Measurements from ENCODE around the gene KRTAP19-6.

The KRTAP19-6 gene

DNA sequence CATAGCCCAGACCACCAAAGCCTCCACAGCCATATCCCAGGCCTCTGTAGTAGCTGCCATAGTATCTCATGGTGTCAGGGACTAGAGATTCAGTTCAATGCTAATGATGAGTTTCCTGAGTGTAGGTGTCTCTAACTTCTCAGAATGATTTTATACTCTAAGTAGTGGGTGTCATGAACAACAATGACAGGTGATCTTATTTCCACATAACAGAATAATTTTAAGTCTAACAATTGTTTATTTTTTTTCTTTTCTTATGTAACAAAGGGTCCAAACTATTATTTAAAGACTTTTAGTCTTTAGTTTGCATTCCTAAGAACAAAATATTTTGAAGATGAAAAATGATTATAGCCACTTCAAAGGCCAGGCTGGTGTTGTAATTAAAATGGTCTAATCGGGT, at the start of gene KRTAP19-6:
Gene KRTAP19-6 (minus strand): TSS at position 101 of the 400 bp plus-strand sequence. CDS start 31 bp downstream, at position 70.
- Histone ChIP-seq H3K4me1 (ENCODE audit: control insufficient read depth, insufficient read depth, low read length) (no peaks in the 10 kb centered on the region), H3K36me3 (ENCODE audit: control insufficient read depth in 2 of 2, insufficient read depth in 2 of 2, low read length in 2 of 2) (no peaks in the 10 kb centered on the region), H3K27ac (ENCODE audit: low read length) (no peak within 1 kb of the TSS), H3K27me3 (ENCODE audit: control insufficient read depth in 1 of 2, insufficient read depth in 2 of 2, low read length in 2 of 2) (no peaks in the 10 kb centered on the region), H3K9ac (ENCODE audit: low read length in 2 of 2) (no peak within 1 kb of the TSS), H3K4me3 (ENCODE audit: low read length in 2 of 2) (no peak within 1 kb of the TSS), H3K9me3 (ENCODE audit: control insufficient read depth in 2 of 2, low read length in 2 of 2) (no peaks in the 10 kb centered on the region)

DNA sequence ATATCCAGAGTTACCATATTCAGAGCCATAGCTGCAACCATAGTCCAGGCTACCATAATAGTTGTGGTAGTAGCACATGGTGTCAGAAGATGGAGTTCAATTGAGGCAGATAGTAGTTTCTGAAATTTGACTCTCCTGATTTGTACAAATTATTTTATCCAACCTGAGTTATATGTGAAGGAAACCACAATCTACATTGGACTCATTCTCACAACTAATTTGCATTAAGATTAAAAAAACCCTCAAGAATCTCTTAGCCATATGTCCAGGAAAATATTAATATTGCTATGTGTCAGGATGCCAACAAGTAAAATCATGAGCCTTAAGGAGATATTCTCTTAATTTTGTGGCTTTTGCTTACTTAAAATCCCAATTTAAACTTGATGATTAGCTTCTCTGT, 48.6 kb upstream of the KRTAP19-6 start, which contains the start of gene KRTAP22-2:
Gene KRTAP22-2 (minus strand): TSS at position 101 of the 400 bp plus-strand sequence.
- no peaks in the 10 kb centered on the region for H3K4me1 ChIP-seq (ENCODE audit: control insufficient read depth, insufficient read depth, low read length)
- H3K9me3 ChIP-seq (ENCODE audit: control insufficient read depth in 2 of 2, low read length in 2 of 2), result no peaks in the 10 kb centered on the region
- H3K9ac ChIP-seq (ENCODE audit: low read length in 2 of 2), result no peak within 1 kb of the TSS
- H3K4me3 ChIP-seq (ENCODE audit: low read length in 2 of 2), result no peak within 1 kb of the TSS
- no peak within 1 kb of the TSS for H3K27ac ChIP-seq (ENCODE audit: low read length)
- H3K36me3 ChIP-seq (ENCODE audit: control insufficient read depth in 2 of 2, insufficient read depth in 2 of 2, low read length in 2 of 2), result no peaks in the 10 kb centered on the region
- no peaks in the 10 kb centered on the region for H3K27me3 ChIP-seq (ENCODE audit: control insufficient read depth in 1 of 2, insufficient read depth in 2 of 2, low read length in 2 of 2)

GRCh38 chr21:30582870-30583269, 41.2 kb upstream of the KRTAP19-6 start:
- Histone ChIP-seq H3K27me3 (ENCODE audit: control insufficient read depth in 1 of 2, insufficient read depth in 2 of 2, low read length in 2 of 2) (no peaks in the 10 kb centered on the region), H3K4me1 (ENCODE audit: control insufficient read depth, insufficient read depth, low read length) (no peaks in the 10 kb centered on the region), H3K9ac (ENCODE audit: low read length in 2 of 2) (no peak overlapping the region), H3K9me3 (ENCODE audit: control insufficient read depth in 2 of 2, low read length in 2 of 2) (no peaks in the 10 kb centered on the region), H3K36me3 (ENCODE audit: control insufficient read depth in 2 of 2, insufficient read depth in 2 of 2, low read length in 2 of 2) (no peaks in the 10 kb centered on the region), H3K27ac (ENCODE audit: low read length) (no peak overlapping the region), H3K4me3 (ENCODE audit: low read length in 2 of 2) (no peak overlapping the region)

GRCh38 chr21:30580132-30580531, 38.5 kb upstream of the KRTAP19-6 start:
- Histone ChIP-seq H3K36me3 (ENCODE audit: control insufficient read depth in 2 of 2, insufficient read depth in 2 of 2, low read length in 2 of 2) (no peaks in the 10 kb centered on the region), H3K4me1 (ENCODE audit: control insufficient read depth, insufficient read depth, low read length) (no peaks in the 10 kb centered on the region), H3K9ac (ENCODE audit: low read length in 2 of 2) (no peak overlapping the region), H3K4me3 (ENCODE audit: low read length in 2 of 2) (no peak overlapping the region), H3K9me3 (ENCODE audit: control insufficient read depth in 2 of 2, low read length in 2 of 2) (no peaks in the 10 kb centered on the region), H3K27ac (ENCODE audit: low read length) (no peak overlapping the region), H3K27me3 (ENCODE audit: control insufficient read depth in 1 of 2, insufficient read depth in 2 of 2, low read length in 2 of 2) (no peaks in the 10 kb centered on the region)

DNA sequence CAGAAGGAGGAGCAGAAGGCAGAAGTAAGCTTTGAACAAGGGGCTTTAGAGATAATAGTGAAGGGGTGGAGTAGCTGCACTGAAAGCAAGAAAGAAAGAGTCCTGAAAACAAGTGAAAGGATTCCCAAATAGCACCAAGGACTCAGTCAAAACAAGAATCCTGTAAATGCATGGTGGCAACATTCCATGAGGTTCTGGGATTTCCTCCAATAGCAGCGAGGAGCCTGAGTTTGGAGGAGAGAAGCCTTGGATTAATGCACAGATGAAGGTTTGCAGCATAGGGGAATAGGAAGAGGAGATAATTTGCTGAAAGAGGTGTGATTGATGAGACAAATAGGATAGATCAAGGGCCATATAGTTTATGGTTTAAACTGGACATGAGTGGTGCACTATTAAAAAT, 37.7 kb upstream of the KRTAP19-6 start:
- Histone ChIP-seq H3K27me3 (ENCODE audit: control insufficient read depth in 1 of 2, insufficient read depth in 2 of 2, low read length in 2 of 2) (no peaks in the 10 kb centered on the region), H3K4me3 (ENCODE audit: low read length in 2 of 2) (no peak overlapping the region), H3K9me3 (ENCODE audit: control insufficient read depth in 2 of 2, low read length in 2 of 2) (no peaks in the 10 kb centered on the region), H3K9ac (ENCODE audit: low read length in 2 of 2) (no peak overlapping the region), H3K36me3 (ENCODE audit: control insufficient read depth in 2 of 2, insufficient read depth in 2 of 2, low read length in 2 of 2) (no peaks in the 10 kb centered on the region), H3K4me1 (ENCODE audit: control insufficient read depth, insufficient read depth, low read length) (no peaks in the 10 kb centered on the region), H3K27ac (ENCODE audit: low read length) (no peak overlapping the region)

DNA sequence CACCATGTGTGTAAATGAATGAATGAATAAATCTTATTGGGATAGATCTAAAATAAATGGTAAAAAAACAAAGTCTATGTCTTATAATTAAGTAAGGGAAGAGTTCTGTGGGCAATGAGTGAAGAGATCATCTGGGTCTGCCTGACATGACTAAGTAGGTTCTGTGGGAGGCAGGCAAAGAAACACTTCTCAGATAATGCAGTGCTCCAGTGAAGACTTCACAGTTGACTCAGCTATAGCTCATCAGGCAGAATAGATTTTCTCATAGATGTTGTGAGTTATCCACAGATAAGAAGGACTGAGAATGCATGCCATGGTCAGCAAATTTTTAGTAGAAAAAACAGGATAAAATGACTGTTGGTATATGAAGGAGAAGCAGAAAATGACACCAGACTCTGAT, 36.1 kb upstream of the KRTAP19-6 start:
- no peak overlapping the region for H3K9ac ChIP-seq (ENCODE audit: low read length in 2 of 2)
- H3K27me3 ChIP-seq (ENCODE audit: control insufficient read depth in 1 of 2, insufficient read depth in 2 of 2, low read length in 2 of 2), result no peaks in the 10 kb centered on the region
- no peak overlapping the region for H3K27ac ChIP-seq (ENCODE audit: low read length)
- no peaks in the 10 kb centered on the region for H3K4me1 ChIP-seq (ENCODE audit: control insufficient read depth, insufficient read depth, low read length)
- no peaks in the 10 kb centered on the region for H3K36me3 ChIP-seq (ENCODE audit: control insufficient read depth in 2 of 2, insufficient read depth in 2 of 2, low read length in 2 of 2)
- no peaks in the 10 kb centered on the region for H3K9me3 ChIP-seq (ENCODE audit: control insufficient read depth in 2 of 2, low read length in 2 of 2)
- H3K4me3 ChIP-seq (ENCODE audit: low read length in 2 of 2), result no peak overlapping the region

DNA sequence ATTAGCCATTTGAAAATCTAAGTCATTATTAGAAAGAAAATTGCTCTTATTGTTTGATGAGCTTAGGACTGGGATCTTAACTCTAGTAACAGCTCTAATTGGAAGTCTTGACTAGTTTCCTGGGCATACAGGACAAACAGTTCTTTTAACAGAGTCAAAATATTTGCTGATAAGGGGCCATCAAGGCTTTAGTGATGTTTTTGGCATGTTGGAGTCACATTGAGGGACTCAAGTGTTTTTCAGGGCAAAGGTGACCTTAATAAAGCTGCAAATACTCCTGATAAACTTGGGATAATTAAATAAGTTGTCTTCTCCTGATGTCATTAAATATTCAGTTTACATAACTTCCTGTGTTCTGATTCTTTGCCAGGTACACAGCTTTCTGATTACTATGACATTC, 26.0 kb upstream of the KRTAP19-6 start:
- H3K4me1 ChIP-seq (ENCODE audit: control insufficient read depth, insufficient read depth, low read length), result no peaks in the 10 kb centered on the region
- H3K27me3 ChIP-seq (ENCODE audit: control insufficient read depth in 1 of 2, insufficient read depth in 2 of 2, low read length in 2 of 2), result no peaks in the 10 kb centered on the region
- no peak overlapping the region for H3K4me3 ChIP-seq (ENCODE audit: low read length in 2 of 2)
- H3K9ac ChIP-seq (ENCODE audit: low read length in 2 of 2), result no peak overlapping the region
- H3K27ac ChIP-seq (ENCODE audit: low read length), result no peak overlapping the region
- H3K36me3 ChIP-seq (ENCODE audit: control insufficient read depth in 2 of 2, insufficient read depth in 2 of 2, low read length in 2 of 2), result no peaks in the 10 kb centered on the region
- H3K9me3 ChIP-seq (ENCODE audit: control insufficient read depth in 2 of 2, low read length in 2 of 2), result no peaks in the 10 kb centered on the region

DNA sequence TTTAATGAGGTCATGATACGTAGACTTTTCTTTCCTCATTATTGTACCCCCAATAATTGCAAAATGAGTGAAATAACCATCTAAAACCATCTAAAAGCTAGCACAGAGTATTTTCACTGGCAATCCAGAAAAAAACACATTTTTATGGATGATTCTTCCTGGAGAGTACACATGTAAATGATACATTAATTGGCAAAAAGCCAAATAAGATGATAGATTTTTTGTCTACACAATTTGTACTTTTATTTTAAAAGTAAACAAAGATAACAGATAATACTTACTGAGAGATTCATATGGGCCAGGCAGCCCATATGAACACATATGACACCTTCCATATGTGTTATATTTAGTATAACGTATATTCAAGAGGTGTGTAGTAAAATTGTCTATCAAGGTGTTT, 22.0 kb upstream of the KRTAP19-6 start:
- Histone ChIP-seq H3K4me3 (ENCODE audit: low read length in 2 of 2) (no peak overlapping the region), H3K9me3 (ENCODE audit: control insufficient read depth in 2 of 2, low read length in 2 of 2) (no peaks in the 10 kb centered on the region), H3K27me3 (ENCODE audit: control insufficient read depth in 1 of 2, insufficient read depth in 2 of 2, low read length in 2 of 2) (no peaks in the 10 kb centered on the region), H3K36me3 (ENCODE audit: control insufficient read depth in 2 of 2, insufficient read depth in 2 of 2, low read length in 2 of 2) (no peaks in the 10 kb centered on the region), H3K9ac (ENCODE audit: low read length in 2 of 2) (no peak overlapping the region), H3K27ac (ENCODE audit: low read length) (no peak overlapping the region), H3K4me1 (ENCODE audit: control insufficient read depth, insufficient read depth, low read length) (no peaks in the 10 kb centered on the region)

DNA sequence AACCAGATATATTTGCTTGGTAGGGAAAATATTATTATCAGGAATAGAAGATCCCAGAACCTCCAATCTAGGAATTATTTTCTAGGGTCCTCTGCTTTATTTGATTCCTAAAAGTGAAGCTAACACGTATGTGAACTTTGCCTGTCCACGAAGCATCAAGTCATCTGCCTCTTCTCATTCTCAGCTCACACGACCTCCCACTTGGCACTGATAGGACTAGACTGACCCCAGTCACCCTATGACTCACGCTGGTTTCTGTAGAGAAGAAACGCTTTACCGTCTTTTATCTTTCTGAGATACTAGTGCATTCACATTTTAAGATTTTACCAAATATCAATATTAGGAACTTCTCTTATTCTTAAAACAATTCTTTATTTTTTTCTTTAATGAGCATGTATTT, 21.4 kb upstream of the KRTAP19-6 start:
- Histone ChIP-seq H3K36me3 (ENCODE audit: control insufficient read depth in 2 of 2, insufficient read depth in 2 of 2, low read length in 2 of 2) (no peaks in the 10 kb centered on the region), H3K9ac (ENCODE audit: low read length in 2 of 2) (no peak overlapping the region), H3K27me3 (ENCODE audit: control insufficient read depth in 1 of 2, insufficient read depth in 2 of 2, low read length in 2 of 2) (no peaks in the 10 kb centered on the region), H3K4me3 (ENCODE audit: low read length in 2 of 2) (no peak overlapping the region), H3K9me3 (ENCODE audit: control insufficient read depth in 2 of 2, low read length in 2 of 2) (no peaks in the 10 kb centered on the region), H3K27ac (ENCODE audit: low read length) (no peak overlapping the region), H3K4me1 (ENCODE audit: control insufficient read depth, insufficient read depth, low read length) (no peaks in the 10 kb centered on the region)

GRCh38 chr21:30561957-30562356, 20.3 kb upstream of the KRTAP19-6 start:
- H3K27me3 ChIP-seq (ENCODE audit: control insufficient read depth in 1 of 2, insufficient read depth in 2 of 2, low read length in 2 of 2), result no peaks in the 10 kb centered on the region
- no peaks in the 10 kb centered on the region for H3K4me1 ChIP-seq (ENCODE audit: control insufficient read depth, insufficient read depth, low read length)
- H3K9ac ChIP-seq (ENCODE audit: low read length in 2 of 2), result no peak overlapping the region
- no peaks in the 10 kb centered on the region for H3K36me3 ChIP-seq (ENCODE audit: control insufficient read depth in 2 of 2, insufficient read depth in 2 of 2, low read length in 2 of 2)
- no peaks in the 10 kb centered on the region for H3K9me3 ChIP-seq (ENCODE audit: control insufficient read depth in 2 of 2, low read length in 2 of 2)
- no peak overlapping the region for H3K4me3 ChIP-seq (ENCODE audit: low read length in 2 of 2)
- no peak overlapping the region for H3K27ac ChIP-seq (ENCODE audit: low read length)

DNA sequence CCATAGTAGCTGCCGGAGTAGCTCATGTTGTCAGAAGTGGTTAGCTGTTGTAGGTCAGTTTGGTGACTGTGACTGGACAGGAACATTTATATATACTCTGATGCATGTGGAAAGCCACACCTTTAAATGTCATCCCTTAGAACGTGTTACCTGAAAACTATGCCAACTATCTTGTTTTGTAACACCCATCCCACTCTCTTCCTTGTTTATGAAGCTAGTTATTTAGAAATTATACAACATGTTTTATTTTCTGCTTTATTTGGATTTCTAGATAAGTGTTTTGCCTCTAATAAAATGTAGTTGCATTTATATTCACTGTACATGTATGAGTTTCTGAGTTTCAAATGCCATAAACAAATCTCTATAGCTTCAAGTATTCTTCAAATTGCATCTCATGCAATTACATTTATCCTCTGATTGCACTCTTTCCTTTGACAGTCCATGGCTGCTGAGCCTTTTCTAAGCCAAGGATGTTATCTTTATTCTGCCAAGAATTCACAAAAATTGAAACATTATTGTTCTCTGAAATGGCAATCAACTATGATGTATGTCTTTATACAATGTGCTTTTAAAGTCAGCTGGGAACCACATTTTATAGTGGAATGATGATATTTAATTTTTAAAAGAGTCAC, 19.7 kb upstream of the KRTAP19-6 start, which contains the start of gene KRTAP19-7:
Gene KRTAP19-7 (minus strand): TSS at position 51 of the 632 bp plus-strand sequence. CDS start 25 bp downstream, at position 26.
- H3K27me3 ChIP-seq (ENCODE audit: control insufficient read depth in 1 of 2, insufficient read depth in 2 of 2, low read length in 2 of 2), result no peaks in the 10 kb centered on the region
- H3K4me1 ChIP-seq (ENCODE audit: control insufficient read depth, insufficient read depth, low read length), result no peaks in the 10 kb centered on the region
- no peak within 1 kb of the TSS for H3K9ac ChIP-seq (ENCODE audit: low read length in 2 of 2)
- H3K36me3 ChIP-seq (ENCODE audit: control insufficient read depth in 2 of 2, insufficient read depth in 2 of 2, low read length in 2 of 2), result no peaks in the 10 kb centered on the region
- H3K4me3 ChIP-seq (ENCODE audit: low read length in 2 of 2), result no peak within 1 kb of the TSS
- no peaks in the 10 kb centered on the region for H3K9me3 ChIP-seq (ENCODE audit: control insufficient read depth in 2 of 2, low read length in 2 of 2)
- H3K27ac ChIP-seq (ENCODE audit: low read length), result no peak within 1 kb of the TSS

Data from stomach smooth muscle (tissue), 2 donors.